IPS DF 6.9 (cell line): ENCODE data around the gene TMEM87B.

Experiments
- DNase-seq: peaks from one replicate; pipeline ENCODE4 v3.0.0-alpha.2; 2013; ENCODE audit warnings: low read depth, low spot score
- H3K27ac ChIP-seq: one replicate; pipeline ENCODE4 v1.5.1; 2013; ENCODE audit warnings: low read length, control low read depth
- H3K27me3 ChIP-seq: 2 replicates; pipeline ENCODE4 v1.6.1; 2013; ENCODE audit warnings: mild to moderate bottlenecking, low read length; ENCODE audit not compliant: control insufficient read depth, insufficient read depth
- H3K36me3 ChIP-seq: 2 replicates; pipeline ENCODE4 v1.6.1; 2013; ENCODE audit warnings: low read length; ENCODE audit not compliant: control insufficient read depth, insufficient read depth
- H3K4me1 ChIP-seq: 2 replicates; pipeline ENCODE4 v1.6.1; 2013; ENCODE audit warnings: low read length; ENCODE audit not compliant: control insufficient read depth, insufficient read depth
- H3K4me3 ChIP-seq: 2 replicates; pipeline ENCODE4 v1.5.1; 2013; ENCODE audit warnings: mild to moderate bottlenecking, low read length
- H3K9me3 ChIP-seq: 2 replicates; pipeline ENCODE4 v1.6.1; 2013; ENCODE audit warnings: low read length, inconsistent platforms; ENCODE audit not compliant: control insufficient read depth, insufficient read depth
- WGBS: extraction: QIAGEN DNeasy Blood & Tissue Kit; methylation state at CpG from one replicate; pipeline ENCODE4 v1.1.7; 2013; ENCODE audit warnings: mixed read lengths, missing lambda C conversion rate; ENCODE audit not compliant: insufficient read length, insufficient coverage; 5-methylcytosine and 5-hydroxymethylcytosine counted together

Gene TMEM87B

DNA sequence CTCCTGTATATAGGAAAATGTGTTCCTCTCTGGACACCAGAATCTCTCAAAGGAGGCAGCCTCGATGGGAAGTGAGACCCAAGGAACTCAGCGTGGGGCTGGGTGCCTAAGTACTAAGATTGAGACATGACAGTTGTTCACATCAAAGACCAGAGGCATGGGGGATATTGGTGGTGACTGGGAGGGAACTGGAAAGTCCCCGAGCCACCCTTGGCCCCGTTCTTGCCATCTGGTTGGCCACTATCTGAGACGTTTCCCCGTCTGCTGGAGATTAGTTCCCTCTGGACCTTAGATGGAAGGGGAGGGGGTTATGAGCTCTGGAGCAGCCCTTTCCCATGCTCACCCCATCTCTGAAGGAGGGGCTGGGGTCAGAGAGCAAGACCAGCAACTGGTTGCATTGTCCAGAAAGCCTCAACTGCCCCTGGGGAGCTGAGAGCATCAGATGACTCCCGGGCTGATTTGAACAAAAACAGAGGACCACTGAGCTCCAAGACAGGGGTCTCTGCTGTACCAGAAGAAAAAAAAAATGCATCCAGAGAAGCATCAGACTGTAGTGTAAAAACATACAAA, 94.9 kb downstream of the TMEM87B start:
- H3K4me3 ChIP-seq: no peak overlapping the region
- DNase-seq: no peak
- WGBS: no CpG with 5 or more reads among the region's 7 CpGs
- H3K27ac ChIP-seq: no peak overlapping the region
- H3K27me3 ChIP-seq: no peaks in the 10 kb centered on the region
- H3K36me3 ChIP-seq: no peaks in the 10 kb centered on the region
- no peaks in the 10 kb centered on the region for H3K9me3 ChIP-seq
- H3K4me1 ChIP-seq: peaks cover 2% of the 10 kb centered on the region; the same call in 1 of the 2 replicates

- Histone ChIP-seq H3K27me3 (no peaks in the 10 kb centered on the region), H3K27ac (no peak overlapping the region), H3K9me3 (no peaks in the 10 kb centered on the region), H3K4me1 (peaks cover 2% of the 10 kb centered on the region; the same call in 1 of the 2 replicates), H3K4me3 (no peak overlapping the region), H3K36me3 (no peaks in the 10 kb centered on the region)
- no peak for DNase-seq
- WGBS: no CpG with 5 or more reads among the region's 5 CpGs
These were observed 95.4 kb downstream of the TMEM87B start for GRCh38 chr2:112150447-112150846.

DNA sequence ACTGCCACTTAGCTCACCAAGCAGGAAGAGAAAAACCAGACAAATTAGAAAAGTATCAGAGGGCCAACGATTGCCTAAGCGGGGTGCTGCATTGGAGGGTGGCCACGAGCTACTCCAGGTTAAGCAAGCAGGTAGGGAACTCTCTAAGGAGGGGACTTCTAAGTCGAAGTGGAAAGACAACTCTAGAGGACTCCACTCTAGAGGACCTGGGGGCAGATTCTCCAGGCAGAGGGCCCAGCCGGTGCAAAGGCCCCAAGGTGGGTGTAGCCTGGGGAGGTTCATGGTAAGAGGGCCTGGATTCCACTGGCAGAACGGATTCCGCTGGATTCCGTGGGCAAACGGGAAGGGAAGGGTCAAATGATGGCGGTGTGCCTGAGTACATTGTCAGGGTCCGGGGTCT, 95.8 kb downstream of the TMEM87B start:
- DNase-seq: no peak
- peaks cover 2% of the 10 kb centered on the region; the same call in 1 of the 2 replicates for H3K4me1 ChIP-seq
- WGBS: no CpG with 5 or more reads among the region's 11 CpGs
- no peaks in the 10 kb centered on the region for H3K27me3 ChIP-seq
- H3K27ac ChIP-seq: no peak overlapping the region
- no peak overlapping the region for H3K4me3 ChIP-seq
- no peaks in the 10 kb centered on the region for H3K36me3 ChIP-seq
- H3K9me3 ChIP-seq: no peaks in the 10 kb centered on the region

DNA sequence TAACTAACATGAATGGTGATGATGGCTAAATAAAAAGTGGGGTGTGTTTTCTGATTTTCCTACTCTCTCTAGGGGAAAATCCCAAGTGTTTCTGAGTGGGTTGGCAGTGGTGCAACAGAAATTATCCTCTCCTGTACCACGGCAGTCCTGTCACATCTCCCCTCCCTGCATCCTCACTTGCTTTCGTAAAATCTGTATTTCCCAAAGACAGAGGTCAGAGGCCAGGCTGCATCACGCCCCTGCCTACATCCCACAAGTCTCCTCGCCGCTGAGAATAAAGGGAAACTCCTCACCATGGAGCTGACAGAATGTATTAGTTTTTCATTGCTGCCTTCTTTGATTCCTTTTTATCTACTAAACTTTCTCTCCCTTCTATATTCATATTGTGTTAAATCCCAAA, 96.2 kb downstream of the TMEM87B start:
- Histone ChIP-seq H3K36me3 (no peaks in the 10 kb centered on the region), H3K4me1 (peaks cover 2% of the 10 kb centered on the region; the same call in 1 of the 2 replicates), H3K9me3 (no peaks in the 10 kb centered on the region), H3K27me3 (no peaks in the 10 kb centered on the region), H3K27ac (no peak overlapping the region), H3K4me3 (no peak overlapping the region)
- WGBS: no CpG with 5 or more reads among the region's 5 CpGs
- no peak for DNase-seq

GRCh38 chr2:112151701-112152440, 96.8 kb downstream of the TMEM87B start:
- no CpG with 5 or more reads among the region's 18 CpGs for WGBS

GRCh38 chr2:112152476-112153178, 97.6 kb downstream of the TMEM87B start:
- no peaks in the 10 kb centered on the region for H3K36me3 ChIP-seq
- no peaks in the 10 kb centered on the region for H3K27me3 ChIP-seq
- H3K9me3 ChIP-seq: no peaks in the 10 kb centered on the region
- H3K4me3 ChIP-seq: no peak overlapping the region
- DNase-seq: no peak
- 100% methylated on average over 1 of the region's 10 CpGs for WGBS
- H3K27ac ChIP-seq: no peak overlapping the region
- H3K4me1 ChIP-seq: peaks cover 2% of the 10 kb centered on the region; the same call in 1 of the 2 replicates

More at GRCh38 chr2:112151701-112152440, 96.8 kb downstream of the TMEM87B start:
- Histone ChIP-seq H3K4me3 (no peak overlapping the region), H3K4me1 (peaks cover 2% of the 10 kb centered on the region; the same call in 1 of the 2 replicates), H3K9me3 (no peaks in the 10 kb centered on the region), H3K27ac (no peak overlapping the region), H3K27me3 (no peaks in the 10 kb centered on the region), H3K36me3 (no peaks in the 10 kb centered on the region)
- no peak for DNase-seq

- Histone ChIP-seq H3K9me3 (no peaks in the 10 kb centered on the region), H3K27me3 (no peaks in the 10 kb centered on the region), H3K27ac (no peak overlapping the region), H3K4me1 (peaks cover 2% of the 10 kb centered on the region; the same call in 1 of the 2 replicates), H3K36me3 (no peaks in the 10 kb centered on the region), H3K4me3 (no peak overlapping the region)
- no peak for DNase-seq
- WGBS: no CpG with 5 or more reads among the region's 12 CpGs
These were observed 98.1 kb downstream of the TMEM87B start for GRCh38 chr2:112153179-112153490.

GRCh38 chr2:112153501-112153900, 98.4 kb downstream of the TMEM87B start:
- H3K9me3 ChIP-seq: no peaks in the 10 kb centered on the region
- no peak for DNase-seq
- H3K4me3 ChIP-seq: no peak overlapping the region
- H3K27me3 ChIP-seq: no peaks in the 10 kb centered on the region
- H3K4me1 ChIP-seq: peaks cover 2% of the 10 kb centered on the region; the same call in 1 of the 2 replicates
- no CpG with 5 or more reads among the region's 10 CpGs for WGBS
- H3K36me3 ChIP-seq: no peaks in the 10 kb centered on the region
- H3K27ac ChIP-seq: no peak overlapping the region

- WGBS: no CpG with 5 or more reads among the region's 14 CpGs
- no peak overlapping the region for H3K27ac ChIP-seq
- no peaks in the 10 kb centered on the region for H3K27me3 ChIP-seq
- peaks cover 2% of the 10 kb centered on the region; the same call in 1 of the 2 replicates for H3K4me1 ChIP-seq
- no peak for DNase-seq
- H3K36me3 ChIP-seq: no peaks in the 10 kb centered on the region
- no peaks in the 10 kb centered on the region for H3K9me3 ChIP-seq
- no peak overlapping the region for H3K4me3 ChIP-seq
These were observed 99.4 kb downstream of the TMEM87B start for GRCh38 chr2:112154246-112155117.
